Astrocyte (in vitro differentiated cells and primary cell): ENCODE data around the gene DGKI. TPM values are rescaled to one million over a fixed set of nuclear protein-coding genes. Genes with fewer than 3 reads are reported as not detected.

ENCODE experiments used
- DNase-seq: peaks from one replicate; pipeline ENCODE4 v3.0.0-alpha.2; 2010; ENCODE audit warnings: low read depth
- FAIRE-seq: peaks from 2 replicates; lab custom pipeline; 2011; peaks lifted over from hg19 to GRCh38; lab: Jason Lieb, UNC
- H2AFZ ChIP-seq: 2 replicates; pipeline ENCODE4 v1.6.0; 2012; ENCODE audit warnings: low read depth, low read length, inconsistent platforms
- H3K27ac ChIP-seq: 2 replicates; pipeline ENCODE4 v1.5.1; 2011; ENCODE audit warnings: low read depth, low read length, inconsistent platforms
- H3K27me3 ChIP-seq: 2 replicates; pipeline ENCODE4 v1.6.0; 2011; ENCODE audit warnings: low read length, inconsistent platforms; ENCODE audit not compliant: insufficient read depth
- H3K36me3 ChIP-seq: 2 replicates; pipeline ENCODE4 v1.5.1; 2011; ENCODE audit warnings: low read length, inconsistent platforms; ENCODE audit not compliant: insufficient read depth
- H3K4me1 ChIP-seq: 2 replicates; pipeline ENCODE4 v1.5.1; 2011; ENCODE audit warnings: low read length, inconsistent platforms; ENCODE audit not compliant: insufficient read depth
- H3K4me2 ChIP-seq: 2 replicates; pipeline ENCODE4 v1.6.0; 2012; ENCODE audit warnings: low read length, inconsistent platforms
- H3K4me3 ChIP-seq: 2 replicates; pipeline ENCODE4 v1.5.1; 2011; ENCODE audit warnings: low read depth, mild to moderate bottlenecking, low read length, inconsistent platforms; ENCODE audit not compliant: insufficient read depth
- H3K79me2 ChIP-seq: 2 replicates; pipeline ENCODE4 v1.6.0; 2012; ENCODE audit warnings: mild to moderate bottlenecking, low read length, inconsistent platforms; ENCODE audit not compliant: insufficient read depth
- H3K9ac ChIP-seq: 2 replicates; pipeline ENCODE4 v1.6.0; 2012; ENCODE audit warnings: mild to moderate bottlenecking, low read length, inconsistent platforms
- H3K9me3 ChIP-seq: 2 replicates; pipeline ENCODE4 v1.5.1; 2012; ENCODE audit warnings: low read depth, mild to moderate bottlenecking, low read length, inconsistent platforms; ENCODE audit not compliant: insufficient read depth
- H4K20me1 ChIP-seq: 2 replicates; pipeline ENCODE4 v1.6.0; 2012; ENCODE audit warnings: low read length, inconsistent platforms; ENCODE audit not compliant: insufficient read depth
- H3K27ac Mint-ChIP-seq: one replicate; pipeline ENCODE4 v1.8.0; 2021; ENCODE audit warnings: mild to moderate bottlenecking, mixed read lengths; ENCODE audit not compliant: unreplicated experiment
- H3K27me3 Mint-ChIP-seq: one replicate; pipeline ENCODE4 v1.8.0; 2021; ENCODE audit warnings: low read depth, mixed read lengths; ENCODE audit not compliant: unreplicated experiment
- H3K36me3 Mint-ChIP-seq: one replicate; pipeline ENCODE4 v1.8.0; 2021; ENCODE audit warnings: low read depth, mixed read lengths; ENCODE audit not compliant: unreplicated experiment
- H3K4me1 Mint-ChIP-seq: one replicate; pipeline ENCODE4 v1.8.0; 2021; ENCODE audit warnings: low read depth, mixed read lengths; ENCODE audit not compliant: unreplicated experiment
- H3K4me3 Mint-ChIP-seq: one replicate; pipeline ENCODE4 v1.8.0; 2021; ENCODE audit warnings: mild to moderate bottlenecking, moderate library complexity, mixed read lengths; ENCODE audit not compliant: unreplicated experiment
- H3K9me3 Mint-ChIP-seq: one replicate; pipeline ENCODE4 v1.8.0; 2021; ENCODE audit warnings: mild to moderate bottlenecking, mixed read lengths; ENCODE audit not compliant: unreplicated experiment
- CTCF ChIP-seq: IDR thresholded peaks from 2 replicates; pipeline ENCODE4 v1.5.1; 2011; ENCODE audit warnings: low read depth, mild to moderate bottlenecking, inconsistent platforms, low read length, moderate library complexity; ENCODE audit not compliant: insufficient read depth
- EZH2 ChIP-seq: IDR thresholded peaks from 2 replicates; pipeline ENCODE4 v1.6.1; 2012; ENCODE audit warnings: mild to moderate bottlenecking, low read length, inconsistent platforms; ENCODE audit not compliant: insufficient read depth
- total RNA-seq: library from RNA; stranded (reverse); gene quantifications from 2 replicates; pipeline ENCODE4 v1.2.1, GENCODE V29; 2021

Gene DGKI
- total RNA-seq, 1 donor from 2014 or later: 6.3 TPM

- Histone ChIP-seq H3K4me1 (peaks cover 60% of the 10 kb centered on the region), H3K27me3 (no peaks in the 10 kb centered on the region), H4K20me1 (no peaks in the 10 kb centered on the region), H3K36me3 (peaks cover 53% of the 10 kb centered on the region), H3K9me3 (no peaks in the 10 kb centered on the region), H3K4me3 (no peak overlapping the region), H3K9ac (peak overlapping the region; percentile 72), H2AFZ (no peak overlapping the region), H3K27ac (peak overlapping the region; percentile 94), H3K4me2 (peak overlapping the region; percentile 54), H3K79me2 (no peaks in the 10 kb centered on the region)
- DNase-seq: peak; percentile 67
- peaks cover 58% of the 10 kb centered on the region for H3K4me1 Mint-ChIP-seq
- peaks cover 48% of the 10 kb centered on the region for H3K36me3 Mint-ChIP-seq
- FAIRE-seq: no peak
- TF ChIP-seq CTCF: no peak
- TF ChIP-seq EZH2: no peak
- H3K27me3 Mint-ChIP-seq: no peaks in the 10 kb centered on the region
- peak overlapping the region; percentile 98 for H3K27ac Mint-ChIP-seq
- no peaks in the 10 kb centered on the region for H3K9me3 Mint-ChIP-seq
- no peak overlapping the region for H3K4me3 Mint-ChIP-seq
Measured at GRCh38 chr7:137879357-137880158, 32.8 kb upstream of the DGKI start.

- Histone ChIP-seq H3K79me2 (no peaks in the 10 kb centered on the region), H3K4me3 (no peak overlapping the region), H3K9me3 (no peaks in the 10 kb centered on the region), H3K4me2 (no peak overlapping the region), H3K36me3 (peaks cover 46% of the 10 kb centered on the region), H3K27ac (peak overlapping the region; percentile 94), H2AFZ (no peak overlapping the region), H4K20me1 (no peaks in the 10 kb centered on the region), H3K9ac (peak overlapping the region; percentile 72), H3K27me3 (no peaks in the 10 kb centered on the region), H3K4me1 (peaks cover 67% of the 10 kb centered on the region)
- no peaks in the 10 kb centered on the region for H3K27me3 Mint-ChIP-seq
- DNase-seq (peak; percentile 78), FAIRE-seq (no peak)
- peak overlapping the region; percentile 98 for H3K27ac Mint-ChIP-seq
- H3K9me3 Mint-ChIP-seq: no peaks in the 10 kb centered on the region
- peaks cover 68% of the 10 kb centered on the region for H3K4me1 Mint-ChIP-seq
- TF ChIP-seq CTCF (no peak), EZH2 (no peak)
- H3K36me3 Mint-ChIP-seq: peaks cover 48% of the 10 kb centered on the region
- no peak overlapping the region for H3K4me3 Mint-ChIP-seq
Measured at GRCh38 chr7:137878333-137878961, 31.7 kb upstream of the DGKI start.
